Fibroblast of pulmonary artery (primary cell): ENCODE results near the gene MMP11.
A peak's percentile ranks its signal among the peaks of the same experiment; 100 is the strongest.

ENCODE experiments used
- DNase-seq: peaks from one replicate; pipeline ENCODE4 v3.0.0-alpha.2; 2010; ENCODE audit warnings: low read depth
- H3K4me3 ChIP-seq: replicated peaks from 2 replicates; pipeline ENCODE4 v1.5.1; 2011; ENCODE audit warnings: low read depth, mild to moderate bottlenecking, control low read depth, low read length, moderate library complexity
- TF ChIP-seq, protein P1 (sequence below): IDR thresholded peaks from 2 replicates; pipeline ENCODE4 v1.5.1; 2011; ENCODE audit warnings: mild to moderate bottlenecking, control low read depth, low read length, inconsistent platforms; ENCODE audit errors: missing control alignments

MMP11 gene

DNA sequence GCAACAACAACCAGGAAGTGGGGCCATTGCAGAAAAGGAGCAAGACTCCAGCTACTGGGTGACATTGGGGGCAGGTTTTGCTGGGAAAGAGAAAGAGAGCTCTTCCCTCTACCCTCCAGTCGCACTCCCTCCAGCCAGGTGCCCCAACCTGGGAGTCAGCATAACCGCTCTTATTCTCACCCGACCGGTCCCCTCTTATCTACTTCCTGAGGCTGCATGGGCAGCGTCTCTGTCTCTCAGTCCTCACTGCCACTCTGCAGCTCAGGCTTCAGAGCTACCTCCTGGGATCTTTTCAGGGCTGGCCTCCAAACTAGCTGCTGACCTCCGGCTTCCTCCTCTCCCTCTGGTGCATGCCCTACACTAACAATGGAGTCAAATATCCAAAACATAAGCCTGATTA is 26.9 kb upstream of the MMP11 start:
- H3K4me3 ChIP-seq = no peak overlapping the region
- no peak for DNase-seq
- TF ChIP-seq, protein P1, sequence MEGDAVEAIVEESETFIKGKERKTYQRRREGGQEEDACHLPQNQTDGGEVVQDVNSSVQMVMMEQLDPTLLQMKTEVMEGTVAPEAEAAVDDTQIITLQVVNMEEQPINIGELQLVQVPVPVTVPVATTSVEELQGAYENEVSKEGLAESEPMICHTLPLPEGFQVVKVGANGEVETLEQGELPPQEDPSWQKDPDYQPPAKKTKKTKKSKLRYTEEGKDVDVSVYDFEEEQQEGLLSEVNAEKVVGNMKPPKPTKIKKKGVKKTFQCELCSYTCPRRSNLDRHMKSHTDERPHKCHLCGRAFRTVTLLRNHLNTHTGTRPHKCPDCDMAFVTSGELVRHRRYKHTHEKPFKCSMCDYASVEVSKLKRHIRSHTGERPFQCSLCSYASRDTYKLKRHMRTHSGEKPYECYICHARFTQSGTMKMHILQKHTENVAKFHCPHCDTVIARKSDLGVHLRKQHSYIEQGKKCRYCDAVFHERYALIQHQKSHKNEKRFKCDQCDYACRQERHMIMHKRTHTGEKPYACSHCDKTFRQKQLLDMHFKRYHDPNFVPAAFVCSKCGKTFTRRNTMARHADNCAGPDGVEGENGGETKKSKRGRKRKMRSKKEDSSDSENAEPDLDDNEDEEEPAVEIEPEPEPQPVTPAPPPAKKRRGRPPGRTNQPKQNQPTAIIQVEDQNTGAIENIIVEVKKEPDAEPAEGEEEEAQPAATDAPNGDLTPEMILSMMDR = no peak

DNA sequence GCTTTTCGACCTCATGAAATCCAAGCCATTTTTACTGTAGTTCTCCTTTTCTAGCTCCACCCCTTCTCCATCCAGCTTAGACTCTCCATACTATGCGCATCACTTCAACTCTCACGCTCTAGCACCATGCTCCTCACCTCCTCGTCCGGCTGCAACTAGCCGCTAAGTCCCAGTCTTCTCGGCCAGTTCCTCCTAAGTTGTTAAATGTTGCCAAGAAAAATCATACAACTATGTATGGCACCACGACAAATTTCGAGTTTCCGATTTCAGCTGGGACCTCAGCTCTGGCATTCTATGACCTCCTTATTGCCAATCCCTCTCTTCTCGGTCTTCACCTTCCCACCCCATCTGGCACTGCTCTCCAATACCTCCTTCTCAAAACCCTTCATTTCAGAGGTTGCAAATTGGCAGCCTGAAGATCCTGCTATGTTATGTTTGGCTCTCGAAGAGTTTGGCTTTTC is 22.8 kb upstream of the MMP11 start:
- peak; percentile 33 for DNase-seq
- H3K4me3 ChIP-seq = peak overlapping the region; percentile 83

DNA sequence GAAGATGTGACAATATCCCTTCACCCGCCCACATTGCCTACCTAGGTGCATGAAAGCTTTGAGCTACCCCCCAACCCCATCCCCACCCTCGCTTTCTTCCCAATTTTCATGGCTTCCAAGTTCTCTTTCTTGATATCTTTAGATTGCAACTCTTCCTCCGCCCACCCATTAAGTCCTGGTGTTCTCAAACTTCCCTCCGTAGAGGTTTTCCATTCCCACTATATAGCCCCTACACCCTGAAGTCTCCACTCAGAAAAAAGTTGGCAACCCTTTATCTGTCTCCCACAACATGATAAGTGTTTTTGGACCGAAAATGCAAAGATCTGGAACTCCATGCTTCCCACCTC is 22.3 kb upstream of the MMP11 start:
- H3K4me3 ChIP-seq = peak overlapping the region; percentile 83

More for the DNA sequence above, 22.8 kb upstream of the MMP11 start:
- TF ChIP-seq, protein P1 = no peak

DNA sequence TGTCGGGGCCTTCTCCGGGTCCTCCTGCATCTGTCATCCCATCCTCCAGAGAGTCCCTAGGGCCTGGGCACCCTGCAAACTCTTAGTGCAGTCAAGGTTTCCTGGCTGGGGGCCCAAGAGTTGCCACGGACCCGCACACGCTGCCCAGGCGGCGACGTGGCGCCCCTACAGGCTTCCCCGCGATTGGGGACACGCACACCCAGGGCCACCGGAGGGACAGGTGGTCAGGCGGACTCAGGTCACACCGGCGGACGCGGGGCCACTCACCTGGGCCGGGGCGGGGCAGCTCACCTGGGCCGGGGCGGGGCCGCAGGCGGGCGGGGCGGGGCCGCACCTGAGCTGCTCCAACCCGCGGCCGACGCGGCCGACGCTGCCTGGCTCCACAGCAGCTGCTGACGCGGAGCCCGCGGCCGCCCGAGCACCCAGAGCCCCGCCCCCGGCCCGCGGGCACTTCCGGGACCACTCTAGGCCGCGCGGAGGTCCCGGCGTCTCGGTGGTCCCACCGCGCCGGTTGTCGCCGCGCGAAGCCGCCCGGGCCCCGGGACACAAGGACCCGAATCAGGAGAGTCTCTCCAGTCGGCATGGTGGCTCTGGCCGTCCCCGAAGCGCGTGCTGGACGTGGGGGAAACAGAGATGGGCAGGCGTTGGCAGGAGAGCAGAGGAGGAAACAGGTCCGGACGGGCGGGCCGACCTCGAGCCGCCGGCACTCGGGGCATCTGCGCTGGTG is 21.8 kb upstream of the MMP11 start, which contains the start of gene ZNF70:
Gene ZNF70 (minus strand): TSS at position 399 of the 727 bp plus-strand sequence. CDS start 5,972 bp downstream, outside the sequence.
- DNase-seq = peak; percentile 72
- TF ChIP-seq, protein P1 = no peak
- peak within 1 kb of the TSS; percentile 83 for H3K4me3 ChIP-seq

More for the DNA sequence above, 22.3 kb upstream of the MMP11 start:
- TF ChIP-seq, protein P1 = no peak
- no peak for DNase-seq

DNA sequence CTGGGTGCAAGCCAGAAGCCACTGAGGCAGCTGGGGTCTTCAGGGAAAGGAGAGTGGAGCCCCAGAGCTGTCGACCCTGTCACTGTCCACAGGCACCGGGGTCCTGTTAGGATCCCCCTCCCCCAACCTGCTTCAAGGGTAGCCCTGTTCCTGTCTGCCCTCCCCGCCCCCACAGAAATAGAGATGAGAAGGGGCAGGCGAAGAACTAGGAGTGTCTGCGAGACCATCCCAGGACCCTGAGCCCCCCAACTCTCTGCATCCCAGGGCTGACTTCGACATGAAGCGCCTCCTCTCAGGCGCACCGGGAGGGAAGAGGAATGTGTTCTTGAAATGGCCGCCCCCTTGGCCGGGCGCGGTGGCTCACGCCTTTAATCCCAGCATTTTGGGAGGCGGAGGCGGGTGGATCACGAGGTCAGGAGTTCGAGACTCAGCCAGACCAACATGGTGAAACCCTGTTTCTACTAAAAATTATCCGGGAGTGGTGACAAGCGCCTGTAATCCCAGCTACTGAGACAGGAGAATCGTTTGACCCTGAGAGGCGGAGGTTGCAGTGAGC is 21.1 kb upstream of the MMP11 start:
- no peak for DNase-seq
- TF ChIP-seq, protein P1 = no peak
- H3K4me3 ChIP-seq = peak overlapping the region; percentile 59

DNA sequence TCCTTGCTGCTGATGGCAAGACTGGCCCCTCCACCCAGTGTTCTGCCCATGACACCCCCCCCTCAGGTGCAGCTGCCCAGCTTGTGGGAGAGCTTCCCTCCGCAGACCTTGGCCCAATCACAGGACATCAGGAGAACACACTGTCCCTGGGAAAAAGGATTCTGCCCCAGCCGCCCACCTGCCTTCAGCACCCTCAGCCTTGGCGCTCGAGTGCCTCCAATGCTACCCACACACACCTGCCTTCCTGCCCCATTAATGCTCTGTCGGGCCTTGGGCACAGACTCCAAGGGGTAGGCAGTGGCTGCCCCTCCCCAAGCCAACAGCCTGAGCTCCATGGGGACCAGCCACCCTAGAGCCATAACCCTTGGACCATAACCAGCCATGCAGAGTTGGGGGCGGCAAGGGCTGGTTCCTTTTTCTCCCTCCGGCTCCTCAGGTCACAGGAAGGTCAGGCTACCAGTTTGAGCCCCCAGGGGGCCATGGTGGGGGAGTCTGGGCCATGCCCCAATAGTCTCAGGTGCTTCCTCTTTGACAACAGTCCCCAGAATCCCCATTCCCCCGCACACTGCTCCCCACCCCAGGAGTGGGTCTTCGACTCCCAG is 20.5 kb upstream of the MMP11 start:
- TF ChIP-seq, protein P1 = no peak
- no peak overlapping the region for H3K4me3 ChIP-seq
- DNase-seq = no peak
